Activated T-helper 1 cell treated with Interleukin-2 at 50 U/mL for 16 hours (primary cell): ENCODE results near the gene SH3PXD2A.

Source experiments
- DNase-seq: peaks from one replicate; pipeline ENCODE4 v3.0.0-alpha.2; 2020; ENCODE audit warnings: low read depth

SH3PXD2A gene

GRCh38 chr10:103877861-103878260 is 22.5 kb upstream of the SH3PXD2A start:
- no peak for DNase-seq

- DNase-seq, result no peak
Observed at GRCh38 chr10:103876155-103876554, 20.8 kb upstream of the SH3PXD2A start.

GRCh38 chr10:103874730-103875129 is 19.4 kb upstream of the SH3PXD2A start:
- DNase-seq, result no peak

- DNase-seq, result no peak
Observed at GRCh38 chr10:103872137-103872931, 17.0 kb upstream of the SH3PXD2A start.

- DNase-seq, result no peak
Observed at GRCh38 chr10:103871006-103871405, 15.6 kb upstream of the SH3PXD2A start.

GRCh38 chr10:103870516-103870915 is 15.1 kb upstream of the SH3PXD2A start:
- no peak for DNase-seq

GRCh38 chr10:103869336-103869735 is 14.0 kb upstream of the SH3PXD2A start:
- DNase-seq, result no peak

GRCh38 chr10:103868200-103868599 is 12.8 kb upstream of the SH3PXD2A start:
- DNase-seq, result no peak

GRCh38 chr10:103861505-103861904 is 6.1 kb upstream of the SH3PXD2A start:
- DNase-seq, result no peak

GRCh38 chr10:103859161-103860086 is 4.0 kb upstream of the SH3PXD2A start:
- DNase-seq, result peak; percentile 5

- DNase-seq, result no peak
Observed at GRCh38 chr10:103858360-103858759, 3.0 kb upstream of the SH3PXD2A start.

- no peak for DNase-seq
Observed at GRCh38 chr10:103856797-103857170, 1.4 kb upstream of the SH3PXD2A start.

- DNase-seq, result no peak
Observed at GRCh38 chr10:103855852-103856796, 748 bp upstream of the SH3PXD2A start.

GRCh38 chr10:103854686-103855391 is 537 bp downstream of the SH3PXD2A start:
- no peak for DNase-seq

GRCh38 chr10:103854265-103854685 is 1.1 kb downstream of the SH3PXD2A start:
- no peak for DNase-seq

GRCh38 chr10:103853428-103854264 is 1.7 kb downstream of the SH3PXD2A start:
- no peak for DNase-seq

- no peak for DNase-seq
Observed at GRCh38 chr10:103852856-103853255, 2.5 kb downstream of the SH3PXD2A start.

- DNase-seq, result no peak
Observed at GRCh38 chr10:103852189-103852711, 3.1 kb downstream of the SH3PXD2A start.

GRCh38 chr10:103851261-103851660 is 4.1 kb downstream of the SH3PXD2A start:
- DNase-seq, result no peak

- DNase-seq, result no peak
Observed at GRCh38 chr10:103850572-103850895, 4.8 kb downstream of the SH3PXD2A start.
